GM21723 (cell line): ENCODE results near the gene HNRNPK.

Experiments
- ATAC-seq: cut with Tn5 transposase; IDR thresholded peaks from one replicate; pipeline ENCODE4 v1.9.1; 2021; ENCODE audit warnings: mild to moderate bottlenecking, moderate library complexity; ENCODE audit not compliant: unreplicated experiment

The HNRNPK gene

DNA sequence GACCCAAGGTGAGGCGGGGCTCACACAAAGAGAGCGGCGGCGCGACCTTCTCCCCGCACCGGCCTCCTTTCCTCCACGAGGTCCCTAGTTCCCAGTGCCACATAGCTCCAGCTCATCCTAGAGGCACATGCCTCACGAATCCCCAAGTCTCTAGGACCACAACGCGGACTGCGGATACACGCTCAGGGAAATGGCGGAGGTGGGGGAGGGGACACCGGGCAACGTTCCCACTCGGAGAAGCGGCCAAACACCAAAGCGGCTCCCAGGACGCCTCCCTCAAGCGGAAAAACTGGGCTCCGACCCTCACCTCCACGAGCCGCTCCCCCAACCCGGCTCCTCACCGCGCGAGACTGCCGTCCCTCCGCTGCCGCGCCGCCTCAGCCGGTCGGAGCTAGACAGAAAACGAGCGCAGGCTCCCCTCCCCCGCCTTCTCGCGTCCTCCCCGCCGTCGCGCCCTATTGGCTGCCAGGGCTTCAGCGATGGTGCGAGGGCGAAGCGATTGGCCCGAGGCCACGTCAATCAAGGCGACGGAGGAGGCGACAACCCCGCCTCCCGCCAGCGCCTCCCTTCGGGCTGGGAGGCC, at the start of gene HNRNPK:
TSS of gene HNRNPK (minus strand) at position 404 of the 583 bp plus-strand sequence. CDS start 1,963 bp downstream, outside the sequence.
- ATAC-seq = peak; percentile 85

DNA sequence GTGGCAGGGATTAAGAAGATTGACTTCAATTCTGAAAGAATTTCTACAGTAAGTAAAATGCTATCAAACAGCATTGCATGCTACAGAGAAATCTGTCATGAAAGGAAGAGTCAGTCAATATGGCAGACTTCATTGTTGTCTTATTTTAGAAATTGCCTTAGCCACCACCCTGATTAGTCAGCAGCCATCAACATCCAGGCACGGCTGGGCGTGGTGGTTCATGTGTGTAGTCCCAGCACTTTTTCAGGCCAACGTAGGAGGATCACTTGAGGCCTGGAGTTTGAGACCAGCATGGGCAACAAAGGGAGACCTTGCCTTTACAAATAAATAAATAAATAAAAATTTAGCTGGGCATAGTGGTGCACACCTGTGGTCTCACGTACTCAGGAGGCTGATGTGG, 47.2 kb upstream of the HNRNPK start:
- ATAC-seq = no peak

DNA sequence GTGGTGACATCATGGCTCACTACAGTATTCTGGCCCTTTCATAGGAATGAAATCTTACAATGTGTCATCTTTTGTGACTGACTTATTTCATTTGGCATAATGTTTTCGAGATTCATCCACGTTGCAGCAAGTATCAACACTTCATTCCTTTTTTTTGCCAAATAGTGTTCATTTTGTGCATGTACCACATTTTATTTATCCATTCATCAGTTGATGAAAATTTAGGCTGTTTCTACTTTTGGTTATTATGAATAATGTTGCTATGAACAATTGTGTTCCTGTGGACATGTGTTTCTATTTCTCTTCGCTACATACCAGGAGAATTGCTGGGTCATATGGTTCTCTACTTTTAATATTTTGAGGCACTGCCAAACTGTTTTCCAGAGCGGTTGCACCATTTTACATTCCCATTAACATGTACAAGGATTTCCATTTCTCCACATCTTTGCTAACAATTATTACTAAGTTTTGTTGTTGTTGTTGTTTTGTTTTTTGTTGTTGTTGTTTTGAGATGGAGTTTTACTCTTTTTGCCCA, 44.1 kb upstream of the HNRNPK start:
- ATAC-seq = no peak

DNA sequence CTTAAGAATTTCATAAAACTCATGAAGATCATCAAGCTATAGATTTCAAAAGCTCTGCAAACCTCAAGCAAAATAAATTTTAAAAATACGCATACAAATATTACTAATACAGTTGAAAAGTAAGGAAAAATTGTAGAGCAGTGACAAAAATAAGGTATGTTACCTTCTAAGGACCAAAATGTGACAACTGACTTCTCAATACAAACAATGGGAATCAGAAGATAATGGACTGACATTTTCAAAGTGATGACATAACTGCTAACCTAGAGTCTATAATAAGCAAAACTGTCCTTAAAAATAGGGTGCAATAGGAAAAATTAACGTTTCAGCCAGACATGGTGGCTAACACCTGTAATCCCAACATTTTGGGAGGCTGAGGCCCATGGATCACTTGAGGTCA, 27.6 kb upstream of the HNRNPK start:
- no peak for ATAC-seq

DNA sequence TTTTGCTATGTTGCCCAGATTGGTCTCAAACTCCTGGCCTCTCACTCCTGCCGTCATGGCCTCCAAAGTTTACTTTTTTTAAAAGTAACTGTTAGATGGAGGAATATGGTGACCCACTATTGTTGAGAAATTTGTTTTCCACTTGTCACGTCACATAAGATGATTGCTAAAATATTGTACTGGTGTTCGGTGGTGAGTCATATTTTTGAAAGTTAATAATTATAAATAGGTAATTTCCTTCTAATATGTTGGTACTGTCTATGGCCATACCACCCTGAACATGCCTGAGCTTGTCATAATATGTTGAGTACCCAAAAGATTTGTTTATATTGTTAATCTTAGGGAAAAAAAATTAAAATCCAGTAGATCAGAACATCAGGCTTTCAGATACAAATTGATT, 23.2 kb upstream of the HNRNPK start:
- no peak for ATAC-seq

DNA sequence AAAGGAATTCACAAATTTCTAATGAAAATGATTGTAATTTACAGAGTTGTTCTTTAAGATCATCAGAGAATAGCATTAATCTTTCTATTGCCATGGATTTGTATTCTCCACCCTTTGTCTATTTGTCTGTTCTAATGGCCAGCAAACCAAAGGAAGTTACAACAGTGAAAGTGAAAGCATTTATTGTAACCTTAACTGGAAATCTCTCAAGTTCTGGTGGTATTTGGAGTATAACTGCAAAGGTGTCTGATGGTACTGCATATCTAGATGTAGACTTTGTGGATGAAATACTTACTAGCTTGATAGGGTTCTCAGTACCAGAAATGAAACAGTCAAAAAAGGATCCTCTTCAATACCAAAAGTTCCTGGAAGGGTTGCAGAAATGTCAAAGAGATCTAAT, 22.3 kb upstream of the HNRNPK start:
- peak; percentile 78 for ATAC-seq

DNA sequence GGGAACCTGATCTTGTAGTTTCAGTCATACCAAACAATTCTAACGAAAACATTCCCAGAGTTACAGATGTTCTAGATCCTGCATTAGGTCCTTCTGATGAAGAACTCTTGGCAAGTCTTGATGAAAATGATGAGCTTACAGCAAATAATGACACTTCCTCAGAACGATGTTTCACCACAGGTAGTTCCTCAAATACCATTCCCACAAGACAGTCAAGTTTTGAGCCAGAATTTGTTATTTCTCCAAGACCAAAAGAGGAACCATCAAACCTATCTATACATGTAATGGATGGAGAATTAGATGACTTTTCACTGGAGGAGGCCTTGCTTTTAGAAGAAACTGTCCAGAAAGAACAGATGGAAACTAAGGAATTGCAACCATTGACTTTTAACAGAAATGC, 21.6 kb upstream of the HNRNPK start:
- no peak for ATAC-seq

DNA sequence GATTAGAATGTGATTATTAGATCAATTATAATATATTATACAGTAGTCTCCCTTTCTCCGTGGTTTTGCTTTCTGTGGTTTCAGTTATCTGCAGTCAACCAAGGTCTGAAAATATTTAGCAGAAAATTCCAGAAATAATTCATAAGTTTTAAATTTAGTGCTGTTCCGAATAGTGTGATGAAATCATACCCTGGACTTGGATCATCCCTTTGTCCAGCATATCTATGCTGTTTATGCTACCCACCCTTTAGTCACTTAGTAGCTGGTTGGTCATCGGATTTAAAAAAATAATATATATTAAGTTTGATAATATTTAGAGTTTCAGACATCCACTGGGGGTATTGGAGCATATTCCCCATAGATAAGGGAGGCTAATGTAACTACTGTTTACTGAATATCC, 20.2 kb upstream of the HNRNPK start:
- ATAC-seq = no peak

DNA sequence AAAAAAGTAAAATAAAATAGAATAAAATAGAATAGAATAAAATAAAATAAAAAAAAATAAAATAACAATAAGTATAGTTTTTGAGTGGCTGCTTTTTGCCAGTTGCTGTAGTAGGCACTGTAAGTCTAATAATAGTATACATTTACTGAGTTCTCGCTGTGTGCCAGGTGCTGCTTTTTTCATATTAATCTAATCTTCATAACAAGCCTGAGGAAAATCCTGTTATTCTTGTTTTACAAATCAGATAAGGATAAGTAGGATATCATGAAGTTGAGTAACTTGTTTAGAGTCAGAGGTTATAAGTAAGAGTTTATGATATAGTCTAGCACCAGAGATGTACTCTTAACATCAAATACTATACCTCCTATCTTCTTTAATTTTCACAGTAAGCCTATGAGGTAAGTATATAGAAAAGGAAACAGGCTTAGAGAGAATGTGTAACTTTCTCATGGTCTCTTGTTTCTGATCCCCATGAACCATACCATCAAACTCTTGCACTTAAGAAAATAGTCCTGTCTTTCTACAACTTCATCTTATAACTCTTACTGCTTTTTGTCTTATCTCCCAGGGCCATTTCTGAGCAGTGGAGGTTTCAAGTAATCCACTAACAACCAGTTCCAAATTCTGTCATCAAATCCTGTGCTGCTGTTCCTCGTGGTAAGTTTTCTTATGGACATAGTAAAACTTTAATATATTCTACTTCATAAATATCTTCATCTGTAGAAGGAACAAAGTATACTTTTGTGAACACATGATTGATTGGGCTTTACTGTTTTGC, 19.3 kb upstream of the HNRNPK start:
- no peak for ATAC-seq

DNA sequence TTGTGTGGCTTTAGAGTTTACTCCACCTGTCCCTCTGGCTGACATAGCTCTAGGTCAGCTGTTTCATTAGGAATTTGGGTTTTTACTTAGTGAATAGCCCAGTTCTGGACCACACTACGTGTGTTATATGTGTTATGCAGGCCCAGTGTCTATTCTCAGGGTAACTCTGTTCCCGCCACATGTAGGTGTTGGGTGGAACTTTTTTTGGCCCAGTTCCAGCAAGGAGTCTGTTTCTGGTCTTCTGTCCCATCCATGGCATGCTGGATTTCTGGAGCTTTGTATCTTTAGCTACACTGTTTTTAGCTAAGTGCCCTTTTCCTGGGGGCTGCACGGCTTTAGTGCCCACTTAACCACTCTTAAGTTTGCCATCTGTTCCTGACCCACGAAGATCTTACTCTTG, 16.1 kb upstream of the HNRNPK start:
- no peak for ATAC-seq

DNA sequence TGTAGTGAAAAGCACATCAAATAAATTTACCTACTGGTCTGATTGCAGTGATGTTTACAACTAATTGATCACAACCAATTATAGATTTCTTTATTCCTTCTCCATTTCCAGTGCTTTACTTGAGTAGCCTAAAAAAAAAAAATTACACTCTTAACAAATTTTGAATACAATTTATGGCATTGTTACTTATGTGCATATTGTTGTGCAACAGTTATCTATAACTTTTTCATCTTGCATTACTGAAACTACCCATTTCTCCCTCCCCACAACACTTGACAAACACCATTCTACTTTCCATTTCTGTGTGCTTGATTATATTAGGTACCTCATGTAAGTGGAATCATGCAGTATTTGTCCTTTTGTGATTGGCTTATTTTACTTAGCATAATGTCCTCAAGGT, 12.9 kb upstream of the HNRNPK start:
- no peak for ATAC-seq

DNA sequence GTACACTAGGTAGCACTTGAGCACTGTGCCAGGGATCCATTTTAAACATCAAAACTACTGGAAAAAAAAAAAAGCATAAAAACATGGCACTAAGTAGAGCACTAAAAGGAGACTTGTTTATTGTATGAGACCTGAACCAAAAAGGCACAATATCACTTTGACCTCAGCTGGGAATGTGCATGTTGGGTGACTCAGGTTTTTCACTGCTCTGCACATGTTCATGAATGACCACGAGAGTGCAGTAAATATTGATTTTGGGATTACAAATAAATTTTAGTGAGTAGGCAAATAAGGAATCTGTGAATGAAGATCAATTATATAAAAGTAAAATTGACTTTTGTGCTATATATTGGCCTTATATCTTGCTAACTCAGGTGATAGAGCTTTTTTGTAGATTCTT, 12.4 kb upstream of the HNRNPK start:
- ATAC-seq = no peak

DNA sequence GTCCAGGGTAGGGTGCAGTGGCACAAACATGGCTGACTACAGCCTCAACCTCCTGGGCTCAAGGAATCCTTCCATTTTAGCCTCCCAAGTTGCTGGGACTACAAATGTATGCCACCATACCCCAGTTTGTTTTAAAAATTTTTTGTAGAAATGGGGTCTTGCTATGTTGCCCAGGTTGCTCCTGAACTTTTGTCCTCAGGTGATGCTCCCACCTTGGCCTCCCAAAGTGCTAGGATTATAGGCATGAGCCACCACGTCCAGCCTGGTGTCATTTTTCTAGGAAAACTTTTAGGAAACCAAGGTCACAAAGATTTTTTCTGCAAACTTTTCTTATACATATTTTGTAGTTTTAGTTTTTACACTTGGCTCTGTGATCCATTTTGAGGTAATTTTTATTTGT, 11.3 kb upstream of the HNRNPK start:
- ATAC-seq = no peak

DNA sequence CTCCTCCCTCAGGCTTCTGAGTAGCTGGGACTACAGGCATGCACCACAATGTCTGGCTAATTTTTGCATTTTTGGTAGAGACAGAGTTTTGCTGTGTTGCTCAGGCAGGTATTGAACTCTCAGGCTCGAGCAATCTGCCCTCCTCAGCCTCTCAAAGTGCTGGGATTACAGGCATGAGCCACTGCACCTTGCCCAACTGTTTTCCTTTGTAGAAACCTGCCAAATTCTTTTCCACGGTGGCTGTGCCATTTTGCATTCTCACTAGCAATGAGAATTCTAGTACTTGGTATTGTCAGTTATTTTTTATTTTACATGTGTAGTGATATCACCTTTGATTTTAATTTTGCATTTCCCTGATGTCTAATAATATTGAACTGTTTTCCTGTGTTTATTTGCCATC, 8.4 kb upstream of the HNRNPK start:
- ATAC-seq = no peak

DNA sequence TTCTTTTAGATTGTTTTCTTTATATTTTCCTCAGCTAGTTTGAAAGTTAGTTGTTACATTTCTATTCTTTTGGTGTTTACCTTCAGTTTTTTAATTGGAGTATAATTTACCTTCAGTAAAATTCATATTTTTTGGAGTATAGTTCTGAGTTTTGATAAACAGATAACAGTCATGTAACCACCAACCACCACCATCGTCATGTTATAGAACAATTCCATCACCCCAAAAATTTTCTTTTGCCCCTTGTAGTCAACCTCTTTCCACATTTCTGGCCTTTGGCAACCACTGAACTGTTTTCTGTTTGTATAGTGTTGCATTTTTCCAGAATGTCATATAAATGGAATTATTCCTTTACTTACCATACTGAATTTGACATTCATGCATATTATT, 7.4 kb upstream of the HNRNPK start:
- ATAC-seq = no peak

DNA sequence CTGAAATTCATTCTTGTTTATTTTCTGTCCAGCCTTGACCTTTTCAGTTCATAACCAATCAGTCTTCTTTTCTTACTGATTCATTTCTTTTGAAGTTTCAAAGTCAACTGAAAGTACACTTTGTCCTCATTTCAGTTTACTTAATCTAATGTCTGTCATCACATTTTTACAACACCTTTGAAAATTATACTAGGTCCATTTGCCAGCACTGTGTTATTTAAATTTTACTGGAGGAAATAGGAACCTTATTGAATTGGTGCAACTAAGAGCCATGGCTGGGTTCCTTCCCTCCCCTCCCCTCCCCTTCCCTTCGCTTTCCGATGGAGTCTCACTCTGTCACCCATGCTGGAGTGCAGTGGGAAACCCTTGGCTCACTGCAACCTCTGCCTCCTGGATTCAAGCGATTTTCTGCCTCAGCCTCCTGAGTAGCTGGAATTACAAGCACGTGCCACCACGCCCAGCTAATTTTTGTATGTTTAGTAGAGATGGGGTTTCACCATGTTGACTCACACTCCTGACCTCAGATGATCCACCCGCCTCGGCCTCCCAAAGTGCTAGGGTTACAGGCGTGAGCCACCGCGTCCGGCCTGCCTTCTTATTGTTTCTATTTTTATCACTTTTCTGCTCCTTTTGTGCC, 6.9 kb upstream of the HNRNPK start:
- ATAC-seq = no peak

DNA sequence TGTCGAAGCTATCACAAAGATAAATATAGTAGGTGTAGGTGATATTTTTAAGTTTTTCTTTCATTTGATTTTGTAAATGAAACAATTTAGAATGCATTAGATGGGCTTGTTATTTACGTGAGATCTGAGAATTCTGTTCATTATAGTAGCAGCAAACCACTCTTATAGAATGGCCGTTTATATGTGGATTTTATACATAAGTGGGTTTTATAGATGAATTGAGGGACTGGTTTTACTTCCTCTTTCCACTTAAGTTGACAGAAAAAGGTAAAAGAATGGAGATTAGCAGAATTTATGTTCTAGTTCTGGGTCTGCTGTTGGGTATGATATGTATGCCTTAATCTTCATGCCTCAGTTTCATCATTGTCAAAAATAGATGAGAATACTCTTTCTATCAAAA, 6.2 kb upstream of the HNRNPK start:
- ATAC-seq = peak; percentile 45

DNA sequence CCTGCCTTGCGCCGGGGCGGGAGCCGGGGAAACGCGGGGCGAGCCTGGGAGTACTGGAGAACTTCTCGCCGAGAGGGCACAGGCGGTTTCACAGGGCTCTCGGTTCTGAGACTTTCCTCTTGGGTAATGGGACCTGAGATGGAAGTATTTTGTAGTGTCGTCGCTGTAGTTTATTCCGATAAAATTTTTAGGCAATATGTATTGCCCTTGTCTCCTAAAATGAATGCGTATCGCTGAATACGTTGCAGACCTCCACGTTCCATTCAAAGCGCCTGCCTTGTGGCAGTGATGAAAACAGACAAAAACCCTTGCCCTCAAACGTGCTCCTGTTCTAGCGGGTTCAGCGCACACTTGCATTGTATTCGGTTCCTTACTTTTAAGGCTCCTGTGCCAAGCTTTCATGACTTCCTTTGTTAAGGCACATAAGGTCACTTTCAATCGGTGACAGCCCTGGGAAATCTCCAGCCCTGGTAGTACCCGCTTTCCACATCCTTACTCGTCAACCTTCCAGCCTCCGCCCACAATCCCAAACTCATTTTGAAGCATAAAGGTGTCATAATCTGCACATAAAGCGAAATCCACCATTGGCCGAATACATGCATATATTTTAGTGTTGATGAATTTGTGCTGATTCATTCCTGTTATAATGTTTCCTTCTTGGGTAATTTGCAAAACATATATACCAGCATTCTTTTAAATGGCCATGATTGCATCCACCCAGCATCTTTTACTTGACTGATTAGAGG, 1.3 kb upstream of the HNRNPK start:
- no peak for ATAC-seq

DNA sequence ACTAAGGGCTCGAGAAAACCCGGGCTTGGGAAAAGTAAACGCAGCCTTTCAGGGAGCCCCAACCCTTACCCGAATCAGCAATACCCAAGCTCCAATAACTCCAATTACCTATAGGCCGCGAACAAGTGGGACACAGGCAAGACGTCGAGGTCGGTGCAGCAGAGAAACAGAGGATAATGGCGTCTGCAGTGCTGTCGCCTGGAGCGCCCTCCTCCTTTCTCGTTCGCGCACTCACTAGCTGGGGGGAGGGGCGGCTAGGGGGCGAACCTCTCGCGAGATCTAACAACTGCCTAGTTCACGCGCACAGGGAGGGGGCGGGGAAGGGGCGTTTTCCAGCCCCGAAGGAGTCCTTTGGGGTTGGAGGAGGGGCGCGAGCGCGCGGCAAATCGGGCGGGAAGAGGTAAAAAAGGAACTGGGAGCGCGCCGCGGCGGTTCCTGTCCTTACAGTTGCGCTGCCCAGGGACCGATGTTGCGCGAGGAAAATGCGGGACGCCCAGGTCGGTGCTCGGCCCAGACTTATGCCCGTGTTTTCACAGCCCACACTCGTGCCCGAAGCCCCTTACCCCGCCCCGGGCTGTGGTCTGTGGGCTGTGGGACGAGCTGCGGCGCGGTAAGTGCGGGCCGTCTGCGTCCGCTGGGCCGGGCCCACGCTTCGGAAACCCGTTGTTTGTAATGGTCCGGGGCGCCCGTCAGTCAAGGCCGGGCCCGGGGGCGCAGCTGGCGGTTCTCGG, 545 bp upstream of the HNRNPK start, which contains the start of gene RMI1:
TSS of gene RMI1 (plus strand) at position 411 of the 731 bp plus-strand sequence. CDS start 20,182 bp downstream, outside the sequence.
- peak; percentile 70 for ATAC-seq

DNA sequence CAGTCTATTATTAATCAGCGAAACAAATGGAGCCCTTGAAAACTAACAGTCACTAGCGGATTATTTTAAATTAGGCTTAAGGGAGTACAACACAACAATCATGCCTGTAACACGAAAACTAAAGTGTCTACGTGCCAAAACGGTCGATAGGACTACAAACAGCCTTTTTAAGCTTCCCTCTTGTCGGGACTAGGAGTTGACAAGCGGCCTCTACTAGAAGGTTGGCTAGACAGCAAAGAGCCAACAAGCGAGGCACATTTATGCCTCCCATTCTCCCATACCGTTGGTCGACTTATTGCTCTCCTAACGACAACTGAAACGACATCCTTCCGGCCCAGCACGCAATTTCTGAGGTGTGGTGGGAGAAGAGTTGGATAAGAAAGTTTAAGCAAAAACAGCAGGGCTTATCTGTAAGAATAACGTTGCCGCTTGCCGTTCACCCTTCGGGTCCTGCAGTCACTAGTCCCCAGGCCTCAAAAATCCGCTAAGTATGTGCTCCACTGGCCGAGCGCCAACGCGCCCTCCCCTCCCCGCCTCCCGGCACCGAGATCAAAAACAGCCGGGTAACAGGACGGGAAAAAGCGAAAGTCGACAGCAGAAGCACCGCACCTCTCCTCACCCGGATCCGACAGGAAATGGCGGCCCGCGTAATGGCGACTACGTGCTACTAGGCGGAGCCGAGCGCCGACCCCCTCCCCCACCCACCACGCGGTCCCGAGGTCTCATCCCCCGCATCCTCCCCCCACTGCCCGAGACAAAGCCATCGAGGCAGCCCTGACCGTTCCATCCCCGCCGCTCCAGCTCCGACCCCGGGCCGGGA, 813 bp downstream of the HNRNPK start:
- ATAC-seq = peak; percentile 31
